Stimulated activated CD4-positive, alpha-beta T cell treated with anti-CD3 and anti-CD28 coated beads, Interleukin-4, amount 100 ng/mL, for 48 hours (primary cell): Measurements from ENCODE around the gene FAM32A.

Experiments used
- DNase-seq, 2 donors: peaks; one replicate each; pipeline ENCODE4 v3.0.0-alpha.2; 2020; ENCODE audit warnings: low read depth in 2 of 2

The FAM32A gene

GRCh38 chr19:16185123-16185767 lies at the start of gene FAM32A:
FAM32A (plus strand) TSS chr19:16185410; CDS start chr19:16185443, 33 bp downstream.
- peak; percentile 96 to 98 for DNase-seq

DNA sequence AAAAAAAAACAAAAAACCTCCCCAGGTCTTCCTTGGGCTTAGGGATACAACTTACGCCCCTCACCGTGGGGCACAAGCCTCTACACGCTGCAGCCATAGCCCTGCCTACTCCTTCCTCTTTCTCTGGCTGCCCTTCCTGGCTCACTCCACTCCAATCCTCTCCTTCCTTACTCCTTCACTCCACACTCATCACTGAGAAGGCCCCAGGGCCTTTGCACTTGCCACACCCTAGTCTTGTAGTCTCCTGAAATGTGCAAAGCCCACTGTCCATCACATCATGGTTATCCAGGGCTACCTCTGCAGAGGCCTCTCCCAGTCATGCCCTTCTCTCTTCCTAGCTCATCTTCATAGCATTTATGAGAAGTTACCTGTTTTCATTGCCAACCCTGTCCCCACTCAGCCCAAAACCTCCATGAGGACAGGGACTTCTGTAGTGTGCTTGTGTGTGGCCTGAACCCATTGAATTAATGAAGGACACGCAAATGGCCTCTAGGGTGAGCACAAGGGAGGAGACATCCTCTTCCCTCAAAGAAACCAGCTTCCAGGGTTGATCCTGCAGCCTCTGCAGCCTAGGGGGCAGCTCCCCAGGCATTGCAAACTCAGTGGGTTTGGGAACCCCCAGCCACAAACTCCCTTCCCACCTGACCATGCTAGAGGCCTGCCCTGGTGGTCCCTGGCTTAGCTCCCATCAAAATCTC lies 49.6 kb upstream of the FAM32A start:
- no peak for DNase-seq

DNA sequence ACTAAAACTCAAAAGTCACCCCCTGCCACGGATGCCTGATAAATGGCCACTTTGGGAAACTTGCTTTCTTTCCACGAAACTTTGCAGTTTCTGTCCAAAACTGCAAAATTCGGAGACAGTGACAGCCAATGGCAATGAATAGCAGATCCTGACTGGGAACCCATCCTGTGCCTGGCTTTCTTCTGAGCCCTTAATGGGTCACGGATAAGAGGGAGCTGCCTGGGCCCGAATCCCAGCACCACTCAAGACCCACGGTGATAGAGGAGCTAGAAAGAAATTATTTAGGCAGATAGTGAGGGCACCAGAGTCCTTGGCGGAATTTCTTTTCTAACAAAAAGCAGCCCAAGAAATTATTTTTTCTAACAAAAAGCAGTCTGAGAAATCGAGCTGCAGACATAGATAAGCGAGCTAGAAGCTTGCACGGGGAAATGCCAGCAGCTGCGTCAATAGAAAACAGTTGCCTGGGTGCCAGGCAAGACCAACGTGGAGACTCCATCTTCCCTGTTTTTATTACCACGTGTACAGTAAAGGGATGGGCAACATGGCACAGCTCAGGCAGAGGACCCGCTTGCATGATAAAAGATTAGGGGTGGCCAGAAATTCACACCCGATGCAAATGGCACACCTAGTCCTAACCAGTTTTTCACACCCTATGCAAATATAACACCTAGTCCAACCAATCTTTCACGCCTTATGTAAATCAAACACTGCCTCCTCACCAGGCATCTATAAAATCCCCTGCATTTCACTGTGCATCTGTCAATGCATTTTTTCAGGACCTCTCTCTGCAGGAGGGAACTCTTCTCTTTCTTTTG lies 48.8 kb upstream of the FAM32A start:
- DNase-seq = no peak

DNA sequence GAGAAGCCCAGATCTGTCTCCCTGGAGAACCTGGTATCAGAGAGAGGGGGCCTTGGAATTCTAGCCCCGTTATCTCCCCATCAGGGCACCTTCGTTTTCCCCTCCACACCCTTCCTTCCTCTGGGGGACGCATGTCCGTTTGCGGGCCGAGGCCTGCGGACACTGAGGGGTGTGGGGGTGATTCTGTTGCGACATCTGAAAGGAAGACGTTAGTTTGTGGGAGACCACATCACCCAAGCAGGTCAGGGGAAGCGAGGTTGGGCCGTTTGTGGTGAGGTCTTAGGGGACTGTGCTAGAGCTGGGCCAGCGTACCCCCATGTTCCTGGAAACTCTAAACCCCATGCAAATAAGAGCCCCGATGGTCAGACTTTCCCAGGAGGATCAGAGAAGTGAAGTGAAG lies 45.5 kb upstream of the FAM32A start:
- DNase-seq = no peak

- no peak for DNase-seq
Measured at GRCh38 chr19:16141043-16141442, 44.2 kb upstream of the FAM32A start.

- no peak for DNase-seq
Measured at GRCh38 chr19:16142032-16142580, 43.1 kb upstream of the FAM32A start.

GRCh38 chr19:16143399-16144215 lies 41.6 kb upstream of the FAM32A start, which contains the start of gene HSH2D:
HSH2D (plus strand) TSS chr19:16143685; CDS start chr19:16148751, 5,066 bp downstream.
- DNase-seq = peak; percentile 68 to 69

DNA sequence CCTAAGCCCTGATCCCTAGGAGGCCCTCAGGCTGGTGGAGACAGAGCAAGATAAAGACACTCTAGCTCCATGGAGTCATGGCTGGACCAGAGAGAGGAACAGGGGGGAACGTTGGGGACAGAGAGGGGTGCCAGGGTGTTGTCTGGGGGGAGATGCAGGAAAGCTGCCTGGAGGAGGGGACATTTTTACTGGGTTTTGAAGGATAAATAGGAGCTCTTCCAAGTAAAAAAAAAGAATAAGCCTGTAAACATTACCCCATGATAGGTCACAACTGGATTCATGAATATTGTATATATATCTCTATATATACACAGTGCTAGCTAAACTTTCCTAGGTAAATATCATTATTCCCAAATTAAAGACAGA lies 41.0 kb upstream of the FAM32A start:
- no peak for DNase-seq

DNA sequence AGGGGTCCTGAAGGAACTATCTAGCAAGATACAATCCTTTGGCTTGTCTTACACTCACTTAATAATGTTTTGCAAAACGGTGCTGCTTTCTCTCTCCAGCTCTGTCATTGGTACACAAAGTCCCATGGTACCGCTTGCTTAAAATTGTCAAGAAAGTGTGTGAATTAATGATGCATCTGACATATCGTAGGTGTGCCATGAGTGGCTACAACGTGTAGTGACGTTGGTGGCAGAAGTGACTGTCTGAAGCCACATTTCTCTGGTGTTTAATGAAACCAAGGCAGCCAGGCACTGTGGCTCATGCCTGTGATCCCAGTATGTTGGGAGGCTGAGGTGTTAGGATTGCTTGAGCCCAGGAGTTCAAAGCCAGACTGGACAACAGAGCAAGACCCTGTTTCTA lies 39.1 kb upstream of the FAM32A start:
- no peak for DNase-seq

- no peak for DNase-seq
Measured at GRCh38 chr19:16148443-16149229, 36.6 kb upstream of the FAM32A start.

- no peak for DNase-seq
Measured at GRCh38 chr19:16153582-16154336, 31.5 kb upstream of the FAM32A start.

- DNase-seq = no peak
Measured at GRCh38 chr19:16154557-16154956, 30.7 kb upstream of the FAM32A start.

GRCh38 chr19:16155128-16155527 lies 30.1 kb upstream of the FAM32A start:
- no peak for DNase-seq

- DNase-seq = no peak
Measured at GRCh38 chr19:16156904-16157303, 28.3 kb upstream of the FAM32A start.

DNA sequence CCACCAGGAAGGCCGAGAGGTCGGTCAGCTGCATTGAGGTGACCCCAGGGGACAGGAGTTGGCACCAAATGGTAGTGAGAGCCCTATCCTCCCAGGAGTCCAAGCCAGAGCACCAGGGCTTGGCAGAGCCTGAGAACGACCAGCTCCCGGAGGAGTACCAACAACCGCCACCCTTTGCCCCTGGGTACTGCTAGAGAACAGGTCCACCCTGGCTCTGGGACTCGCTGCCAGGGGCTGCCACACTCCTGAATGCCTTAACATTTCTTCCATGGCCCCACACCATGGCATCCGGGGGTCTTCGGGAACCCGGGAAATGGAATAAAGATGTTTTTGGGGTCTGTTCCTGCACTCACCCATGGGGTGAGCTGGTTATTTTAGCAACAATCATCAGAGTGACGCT lies 27.6 kb upstream of the FAM32A start:
- DNase-seq = no peak

DNA sequence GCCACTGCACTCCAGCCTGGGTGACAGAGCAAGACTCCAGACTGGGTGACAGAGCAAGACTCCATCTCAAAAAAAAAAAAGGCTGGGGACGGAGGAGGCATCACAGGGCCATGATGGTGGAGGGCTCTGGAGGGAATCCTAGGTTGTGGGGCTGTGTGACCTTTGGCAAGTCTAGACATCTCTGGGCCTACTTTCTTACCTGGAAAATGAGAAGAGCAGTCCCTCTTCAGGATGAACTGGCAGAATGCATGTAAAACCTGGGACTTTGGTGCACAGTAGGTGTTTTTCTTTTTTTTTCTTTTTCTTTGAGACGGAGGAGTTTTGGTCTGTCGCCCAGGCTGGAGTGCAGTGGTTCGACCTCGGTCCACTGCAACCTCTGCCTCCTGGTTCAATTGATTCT lies 25.6 kb upstream of the FAM32A start:
- DNase-seq = no peak

- DNase-seq = no peak
Measured at GRCh38 chr19:16160445-16160942, 24.7 kb upstream of the FAM32A start.

- peak; percentile 40 to 50 for DNase-seq
Measured at GRCh38 chr19:16160943-16161560, 24.2 kb upstream of the FAM32A start.

DNA sequence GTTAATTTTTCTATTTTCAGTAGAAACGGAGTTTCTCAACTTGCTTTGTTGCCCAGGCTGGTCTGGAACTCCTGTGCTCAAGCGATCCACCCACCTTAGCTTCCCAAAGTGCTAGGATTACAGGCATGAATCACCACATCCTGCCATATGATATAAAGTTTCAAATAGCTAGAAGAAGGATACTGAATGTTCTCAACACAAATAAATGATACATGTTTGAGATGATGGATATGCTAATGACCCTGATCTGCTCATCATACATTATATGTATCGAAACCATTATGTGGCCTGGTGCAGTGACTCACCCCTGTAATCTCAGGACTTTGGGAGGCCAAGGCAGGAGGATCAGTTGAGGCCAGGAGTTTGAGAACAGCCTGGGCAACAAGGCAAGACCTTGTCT lies 23.4 kb upstream of the FAM32A start:
- peak; percentile 29 to 33 for DNase-seq
